ENCODE data around the gene CCL4. TPM values are rescaled to one million over a fixed set of nuclear protein-coding genes. Genes with fewer than 3 reads are reported as not detected.

CCL4 gene
- not detected for total RNA-seq

DNA sequence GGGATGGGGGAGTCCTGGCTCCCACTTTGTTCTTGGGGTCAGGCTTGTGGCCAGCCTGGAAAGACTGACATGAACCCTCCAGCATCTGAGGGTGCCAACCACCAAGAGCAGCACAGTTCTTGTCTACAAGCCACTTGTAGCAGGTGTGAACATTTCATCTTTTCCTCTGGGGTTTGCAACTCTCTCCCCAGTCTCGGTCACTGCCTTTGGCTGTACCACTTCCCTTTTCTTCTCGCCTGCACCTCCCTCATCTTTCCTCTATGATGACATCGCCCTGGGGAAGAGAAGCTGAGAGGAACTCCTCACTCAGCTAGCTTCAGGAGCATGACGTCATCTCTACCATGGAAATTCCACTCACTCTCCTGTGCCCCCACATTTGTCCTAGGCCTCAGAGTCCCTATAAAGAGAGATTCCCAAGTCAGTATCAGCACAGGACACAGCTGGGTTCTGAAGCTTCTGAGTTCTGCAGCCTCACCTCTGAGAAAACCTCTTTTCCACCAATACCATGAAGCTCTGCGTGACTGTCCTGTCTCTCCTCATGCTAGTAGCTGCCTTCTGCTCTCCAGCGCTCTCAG is at the start of gene CCL4:
Gene CCL4 (plus strand): TSS at position 427 of the 575 bp plus-strand sequence. CDS start 79 bp downstream, at position 506.

DNA sequence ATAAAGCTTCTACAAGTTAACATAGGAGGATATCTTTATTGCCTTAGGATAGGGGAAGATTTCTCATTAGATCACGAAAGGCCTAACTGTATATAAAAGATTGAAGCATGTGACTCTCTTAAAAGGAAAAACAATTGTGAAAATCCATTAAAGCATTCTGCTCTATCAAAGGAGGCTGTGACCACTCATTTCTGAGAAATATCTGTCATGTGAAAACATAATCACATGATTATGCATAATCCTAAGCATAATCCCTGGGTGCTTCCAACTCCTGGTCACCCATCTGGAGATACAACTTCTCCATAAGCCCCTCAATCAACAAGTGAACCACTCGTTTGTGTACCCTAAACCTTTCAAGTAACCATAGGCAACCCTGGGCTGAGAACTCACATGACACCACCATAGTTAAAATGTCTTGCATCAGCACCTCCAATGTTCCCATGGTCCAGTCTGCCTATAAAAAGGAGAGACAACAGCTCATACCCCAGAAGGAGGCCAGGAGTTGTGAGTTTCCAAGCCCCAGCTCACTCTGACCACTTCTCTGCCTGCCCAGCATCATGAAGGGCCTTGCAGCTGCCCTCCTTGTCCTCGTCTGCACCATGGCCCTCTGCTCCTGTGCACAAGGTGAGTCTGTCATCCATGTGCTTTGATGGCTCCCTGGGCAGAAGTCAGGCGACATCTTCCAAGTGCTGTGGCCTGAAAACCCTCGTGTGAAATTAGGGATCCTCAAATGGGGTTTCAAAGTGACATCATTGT is 39.7 kb upstream of the CCL4 start, which contains the start of gene CCL18:
Gene CCL18 (plus strand): TSS at position 487 of the 756 bp plus-strand sequence. CDS start 71 bp downstream, at position 558.

DNA sequence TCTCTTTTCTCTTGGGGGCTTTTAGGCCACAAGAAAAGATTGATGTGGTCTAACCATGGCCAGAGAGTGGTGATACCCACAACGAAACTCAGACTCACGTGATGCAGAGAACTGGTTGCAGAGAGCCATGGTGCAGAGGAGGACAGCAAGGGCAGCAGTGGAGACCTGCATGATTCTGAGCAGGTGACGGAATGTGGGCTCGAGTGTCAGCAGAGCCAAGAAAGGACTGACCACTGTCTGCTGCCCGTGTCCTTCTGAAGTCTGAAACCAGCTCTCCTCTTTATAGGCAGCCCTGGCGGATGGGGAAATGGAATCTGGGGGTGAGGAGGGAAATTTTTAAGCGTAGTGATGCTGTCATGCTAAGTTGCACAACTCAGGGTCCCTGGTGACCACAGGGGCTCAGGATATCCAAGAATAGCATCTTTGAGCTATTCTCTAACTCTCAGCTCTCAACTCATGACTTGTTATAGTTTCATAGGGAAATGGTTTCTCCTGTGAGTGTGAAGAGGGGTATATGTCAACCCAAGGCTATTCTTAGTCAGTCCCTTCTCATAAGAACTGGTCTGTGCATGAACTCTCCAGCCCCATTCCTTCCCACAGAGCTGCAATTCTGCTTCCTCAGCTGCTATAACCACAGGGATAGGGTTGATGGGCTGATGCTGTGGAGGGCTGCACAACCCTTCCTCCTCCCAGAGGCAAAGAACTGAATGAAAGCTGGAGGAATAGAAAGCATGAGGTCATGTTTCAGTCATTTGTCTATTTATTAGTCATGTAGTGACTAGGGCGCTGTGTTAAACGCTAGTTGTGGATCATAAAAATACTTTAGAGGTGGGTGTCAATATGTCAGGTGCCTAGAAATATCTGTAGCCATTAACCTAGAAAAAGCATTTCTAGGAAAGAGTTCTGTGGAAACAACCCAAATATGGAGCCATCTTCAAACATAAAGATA is 13.5 kb upstream of the CCL4 start, which contains the start of gene CCL3:
Gene CCL3 (minus strand): TSS at position 256 of the 949 bp plus-strand sequence. CDS start 85 bp downstream, at position 171.

Small RNA genes lying within 50 kb of the gene (small RNA-seq; reads per million reads assigned to genes)
- 0 reads per million in 2 donors for gene RN7SL301P

Other genes with a start within 250 kb of the CCL4 start
- not detected for gene HEATR9, start 234.9 kb upstream of the CCL4 start, total RNA-seq
- 1 to 10 TPM in 1 of 2 donors, under 1 TPM in 1; 0.67 to 2.8 TPM for gene CCL5, start 223.5 kb upstream of the CCL4 start, total RNA-seq
- 1 to 10 TPM; 1.3 to 1.4 TPM for gene RDM1, start 173.1 kb upstream of the CCL4 start, total RNA-seq
- not detected for gene LYZL6, start 160.1 kb upstream of the CCL4 start, total RNA-seq
- not detected for gene CCL16, start 122.3 kb upstream of the CCL4 start, total RNA-seq
- not detected for gene CCL14, start 117.1 kb upstream of the CCL4 start, total RNA-seq
- gene CCL15, start 102.3 kb upstream of the CCL4 start, total RNA-seq, result not detected
- gene CCL23, start 85.9 kb upstream of the CCL4 start, total RNA-seq, result not detected
- gene CCL18, start 39.6 kb upstream of the CCL4 start, total RNA-seq, result 1 to 10 TPM; 3.0 to 3.8 TPM
- under 1 TPM in 1 of 2 donors, not detected in 1; 0.67 TPM for gene CCL3, start 13.7 kb upstream of the CCL4 start, total RNA-seq
- gene TBC1D3B, start 72.8 kb downstream of the CCL4 start, total RNA-seq, result not detected
- under 1 TPM in 1 of 2 donors, not detected in 1; 0.69 TPM for gene CCL3L1, start 92.9 kb downstream of the CCL4 start, total RNA-seq
- gene CCL4L2, start 107.2 kb downstream of the CCL4 start, total RNA-seq, result not detected
- gene TBC1D3I, start 160.7 kb downstream of the CCL4 start, total RNA-seq, result under 1 TPM in 1 of 2 donors, not detected in 1; under 0.01 TPM
- gene TBC1D3G, start 220.1 kb downstream of the CCL4 start, total RNA-seq, result not detected

Data from melanocyte of skin (primary cell).